GM23338 (cell line): Measurements from ENCODE around the gene MAGEC2. TPM values are rescaled to one million over a fixed set of nuclear protein-coding genes. Genes with fewer than 3 reads are reported as not detected.

Source experiments
- ATAC-seq: fragments of 200-7000 bp; cut with Tn5 transposase; 3 replicates; pipeline ENCODE4 v1.9.1; 2020
- DNase-seq: peaks from one replicate; pipeline ENCODE4 v3.0.0-alpha.2; 2015; ENCODE audit warnings: low spot score
- H2AFZ ChIP-seq: fragments of 200-600 bp; sonication (generic); 2 replicates; pipeline ENCODE4 v1.8.0; 2016; ENCODE audit warnings: antibody characterized with exemption, mild to moderate bottlenecking, moderate library complexity
- H3F3A ChIP-seq: fragments of 200-600 bp; sonication (generic); replicated peaks from 2 replicates; pipeline ENCODE4 v1.8.0; 2017; ENCODE audit warnings: antibody characterized with exemption, mixed run types, low read depth
- H3K27ac ChIP-seq: fragments of 200-600 bp; sonication (generic); 2 replicates; pipeline ENCODE4 v1.6.1; 2016; ENCODE audit warnings: low read depth
- H3K27me3 ChIP-seq: fragments of 200-600 bp; sonication (generic); 2 replicates; pipeline ENCODE4 v1.8.0; 2016; ENCODE audit warnings: mild to moderate bottlenecking, mixed run types, moderate library complexity; ENCODE audit not compliant: insufficient read depth
- H3K36me3 ChIP-seq: fragments of 200-600 bp; sonication (generic); 2 replicates; pipeline ENCODE4 v1.8.0; 2016; ENCODE audit warnings: mild to moderate bottlenecking; ENCODE audit not compliant: insufficient read depth
- H3K4me1 ChIP-seq: fragments of 200-600 bp; sonication (generic); 2 replicates; pipeline ENCODE4 v1.8.0; 2016; ENCODE audit warnings: mild to moderate bottlenecking, moderate library complexity; ENCODE audit not compliant: insufficient read depth
- H3K4me2 ChIP-seq: fragments of 200-600 bp; sonication (generic); 2 replicates; pipeline ENCODE4 v1.7.1; 2017; ENCODE audit warnings: mixed run types
- H3K4me3 ChIP-seq: fragments of 200-600 bp; sonication (generic); 2 replicates; pipeline ENCODE4 v1.6.1; 2016; ENCODE audit warnings: mixed run types
- H3K79me2 ChIP-seq: fragments of 200-600 bp; sonication (generic); replicated peaks from 2 replicates; pipeline ENCODE4 v1.8.0; 2017; ENCODE audit warnings: mild to moderate bottlenecking; ENCODE audit not compliant: insufficient read depth
- H3K9me2 ChIP-seq: fragments of 200-600 bp; sonication (generic); 2 replicates; pipeline ENCODE4 v1.8.0; 2017; ENCODE audit not compliant: insufficient read depth
- H4K20me1 ChIP-seq: fragments of 200-600 bp; sonication (generic); replicated peaks from 2 replicates; pipeline ENCODE4 v1.8.0; 2017; ENCODE audit warnings: mild to moderate bottlenecking; ENCODE audit not compliant: insufficient read depth
- H3K27ac Mint-ChIP-seq: 2 replicates; pipeline ENCODE4 v1.8.0; 2020; ENCODE audit warnings: inconsistent platforms, mild to moderate bottlenecking, moderate library complexity, mixed read lengths
- H3K27me3 Mint-ChIP-seq: 3 replicates; pipeline ENCODE4 v1.8.0; 2022; ENCODE audit warnings: low read depth, mild to moderate bottlenecking, moderate library complexity, mixed read lengths, inconsistent platforms; ENCODE audit not compliant: insufficient read depth, poor library complexity
- H3K36me3 Mint-ChIP-seq: 3 replicates; pipeline ENCODE4 v1.8.0; 2021; ENCODE audit warnings: low read depth, mild to moderate bottlenecking, inconsistent platforms, moderate library complexity, mixed read lengths
- H3K4me1 Mint-ChIP-seq: 3 replicates; pipeline ENCODE4 v1.8.0; 2020; ENCODE audit warnings: mild to moderate bottlenecking, inconsistent platforms, mixed read lengths
- H3K4me3 Mint-ChIP-seq: 3 replicates; pipeline ENCODE4 v1.8.0; 2021; ENCODE audit warnings: moderate library complexity, mild to moderate bottlenecking, inconsistent platforms, mixed read lengths
- H3K9me3 Mint-ChIP-seq: 3 replicates; pipeline ENCODE4 v1.8.0; 2020; ENCODE audit warnings: moderate library complexity, mild to moderate bottlenecking, inconsistent platforms, mixed read lengths
- CREB1 ChIP-seq: fragments of 250-450 bp; sonication (Bioruptor Pico); IDR thresholded peaks from 2 replicates; pipeline ENCODE4 v1.5.0; 2020; ENCODE audit warnings: low read depth, mild to moderate bottlenecking, moderate library complexity
- EZH2 ChIP-seq: fragments of 200-600 bp; sonication (generic); IDR thresholded peaks from one replicate; pipeline ENCODE4 v1.8.0; 2017; ENCODE audit warnings: antibody characterized with exemption, mild to moderate bottlenecking, low read depth; ENCODE audit not compliant: unreplicated experiment
- EZH2phosphoT487 ChIP-seq: fragments of 200-600 bp; sonication (generic); IDR thresholded peaks from one replicate; pipeline ENCODE4 v1.8.1; 2018; ENCODE audit warnings: antibody characterized with exemption; ENCODE audit not compliant: unreplicated experiment
- JUNB ChIP-seq: IDR thresholded peaks from one replicate; pipeline ENCODE4 v1.6.1; 2016; ENCODE audit warnings: antibody characterized with exemption; ENCODE audit not compliant: unreplicated experiment
- NANOG ChIP-seq: IDR thresholded peaks from 2 replicates; pipeline ENCODE4 v1.6.1; 2016; ENCODE audit warnings: antibody characterized with exemption, borderline replicate concordance
- POLR2AphosphoS5 ChIP-seq: IDR thresholded peaks from 2 replicates; pipeline ENCODE4 v1.6.1; 2016; ENCODE audit warnings: antibody characterized with exemption, low read depth
- STAT1 ChIP-seq: IDR thresholded peaks from one replicate; pipeline ENCODE4 v1.6.1; 2016; ENCODE audit warnings: antibody characterized with exemption; ENCODE audit not compliant: unreplicated experiment
- ZNF114 ChIP-seq: fragments of 250-450 bp; sonication (Bioruptor Pico); IDR thresholded peaks from 2 replicates; pipeline ENCODE4 v1.5.0; 2020; ENCODE audit warnings: mild to moderate bottlenecking, moderate library complexity
- ZNF331 ChIP-seq: fragments of 250-450 bp; sonication (Bioruptor Pico); IDR thresholded peaks from 2 replicates; pipeline ENCODE4 v1.5.0; 2020; ENCODE audit warnings: low read depth, mild to moderate bottlenecking, moderate library complexity
- polyA plus RNA-seq: library from polyadenylated mRNA; unstranded; fragments of >200 nt; fragmentation: Nextera tagmentation; extraction: Ambion mirVana; gene quantifications from 2 replicates; pipeline ENCODE4 v1.2.1, GENCODE V29; 2016
- total RNA-seq: library from RNA; depleted of rRNA; stranded (reverse); fragments of >200 nt; shearing (Covaris generic); gene quantifications from 2 replicates; pipeline ENCODE4 v1.2.3, GENCODE V29; 2014
- TF ChIP-seq, protein P1 (sequence below): IDR thresholded peaks from 2 replicates; pipeline ENCODE4 v1.6.1; 2016; ENCODE audit warnings: antibody characterized with exemption
- TF ChIP-seq, protein P2 (sequence below): fragments of 250-450 bp; sonication (Bioruptor Pico); IDR thresholded peaks from 2 replicates; pipeline ENCODE4 v1.5.0; 2020; ENCODE audit warnings: mild to moderate bottlenecking, moderate library complexity
- TF ChIP-seq, protein P3 (sequence below), 2 experiments: fragments of 200-600 bp in 1 of 2; sonication (generic) in 1 of 2; conservative IDR thresholded peaks; 2 replicates each; pipeline versions ENCODE4 v1.5.1 to v1.6.1; 2016 to 2017; ENCODE audit warnings: antibody characterized with exemption in 2 of 2, low read depth in 2 of 2, mild to moderate bottlenecking in 2 of 2, moderate library complexity in 1 of 2
- TF ChIP-seq, protein P4 (sequence below): IDR thresholded peaks from one replicate; pipeline ENCODE4 v1.6.1; 2018; ENCODE audit warnings: antibody characterized with exemption; ENCODE audit not compliant: unreplicated experiment

The MAGEC2 gene
- total and polyA plus RNA-seq, 2 experiments from 2014 or later, result not detected

DNA sequence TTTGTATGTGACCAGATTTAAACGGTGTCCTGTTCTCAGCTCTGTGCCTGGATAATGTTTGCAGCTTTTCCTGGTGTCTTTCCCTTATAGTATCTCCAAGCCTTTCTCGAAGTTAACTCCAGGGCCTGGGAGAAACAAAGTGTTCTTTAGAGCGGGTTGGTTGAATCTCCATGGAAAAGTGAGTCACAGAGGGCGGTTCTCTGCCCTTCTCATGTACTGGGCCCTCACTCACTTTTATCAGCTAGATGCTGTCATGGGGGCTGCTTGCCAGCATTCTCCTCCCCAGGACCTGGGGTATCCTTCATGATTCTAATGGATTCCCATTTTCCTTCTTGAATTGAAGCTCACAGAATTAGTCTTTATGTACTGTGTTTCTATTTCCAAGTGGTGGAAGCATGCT, 46.1 kb upstream of the MAGEC2 start:
- H3K4me3 Mint-ChIP-seq, result no peak overlapping the region
- Histone ChIP-seq H3K79me2 (no peaks in the 10 kb centered on the region), H3K27ac (no peak overlapping the region), H3K4me2 (no peak overlapping the region), H3K4me1 (no peaks in the 10 kb centered on the region), H3K27me3 (no peaks in the 10 kb centered on the region), H3K36me3 (no peaks in the 10 kb centered on the region), H2AFZ (no peak overlapping the region), H3K4me3 (no peak overlapping the region), H3F3A (no peaks in the 10 kb centered on the region), H4K20me1 (no peaks in the 10 kb centered on the region), H3K9me2 (no peaks in the 10 kb centered on the region)
- TF ChIP-seq STAT1 (no peak), EZH2phosphoT487 (no peak), POLR2AphosphoS5 (no peak), ZNF331 (CRISPR knock-in tag) (no peak), EZH2 (no peak), CREB1 (CRISPR knock-in tag) (no peak), NANOG (no peak), ZNF114 (CRISPR knock-in tag) (no peak), JUNB (no peak)
- TF ChIP-seq, protein P1, sequence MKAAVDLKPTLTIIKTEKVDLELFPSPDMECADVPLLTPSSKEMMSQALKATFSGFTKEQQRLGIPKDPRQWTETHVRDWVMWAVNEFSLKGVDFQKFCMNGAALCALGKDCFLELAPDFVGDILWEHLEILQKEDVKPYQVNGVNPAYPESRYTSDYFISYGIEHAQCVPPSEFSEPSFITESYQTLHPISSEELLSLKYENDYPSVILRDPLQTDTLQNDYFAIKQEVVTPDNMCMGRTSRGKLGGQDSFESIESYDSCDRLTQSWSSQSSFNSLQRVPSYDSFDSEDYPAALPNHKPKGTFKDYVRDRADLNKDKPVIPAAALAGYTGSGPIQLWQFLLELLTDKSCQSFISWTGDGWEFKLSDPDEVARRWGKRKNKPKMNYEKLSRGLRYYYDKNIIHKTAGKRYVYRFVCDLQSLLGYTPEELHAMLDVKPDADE, result no peak
- TF ChIP-seq, protein P2, sequence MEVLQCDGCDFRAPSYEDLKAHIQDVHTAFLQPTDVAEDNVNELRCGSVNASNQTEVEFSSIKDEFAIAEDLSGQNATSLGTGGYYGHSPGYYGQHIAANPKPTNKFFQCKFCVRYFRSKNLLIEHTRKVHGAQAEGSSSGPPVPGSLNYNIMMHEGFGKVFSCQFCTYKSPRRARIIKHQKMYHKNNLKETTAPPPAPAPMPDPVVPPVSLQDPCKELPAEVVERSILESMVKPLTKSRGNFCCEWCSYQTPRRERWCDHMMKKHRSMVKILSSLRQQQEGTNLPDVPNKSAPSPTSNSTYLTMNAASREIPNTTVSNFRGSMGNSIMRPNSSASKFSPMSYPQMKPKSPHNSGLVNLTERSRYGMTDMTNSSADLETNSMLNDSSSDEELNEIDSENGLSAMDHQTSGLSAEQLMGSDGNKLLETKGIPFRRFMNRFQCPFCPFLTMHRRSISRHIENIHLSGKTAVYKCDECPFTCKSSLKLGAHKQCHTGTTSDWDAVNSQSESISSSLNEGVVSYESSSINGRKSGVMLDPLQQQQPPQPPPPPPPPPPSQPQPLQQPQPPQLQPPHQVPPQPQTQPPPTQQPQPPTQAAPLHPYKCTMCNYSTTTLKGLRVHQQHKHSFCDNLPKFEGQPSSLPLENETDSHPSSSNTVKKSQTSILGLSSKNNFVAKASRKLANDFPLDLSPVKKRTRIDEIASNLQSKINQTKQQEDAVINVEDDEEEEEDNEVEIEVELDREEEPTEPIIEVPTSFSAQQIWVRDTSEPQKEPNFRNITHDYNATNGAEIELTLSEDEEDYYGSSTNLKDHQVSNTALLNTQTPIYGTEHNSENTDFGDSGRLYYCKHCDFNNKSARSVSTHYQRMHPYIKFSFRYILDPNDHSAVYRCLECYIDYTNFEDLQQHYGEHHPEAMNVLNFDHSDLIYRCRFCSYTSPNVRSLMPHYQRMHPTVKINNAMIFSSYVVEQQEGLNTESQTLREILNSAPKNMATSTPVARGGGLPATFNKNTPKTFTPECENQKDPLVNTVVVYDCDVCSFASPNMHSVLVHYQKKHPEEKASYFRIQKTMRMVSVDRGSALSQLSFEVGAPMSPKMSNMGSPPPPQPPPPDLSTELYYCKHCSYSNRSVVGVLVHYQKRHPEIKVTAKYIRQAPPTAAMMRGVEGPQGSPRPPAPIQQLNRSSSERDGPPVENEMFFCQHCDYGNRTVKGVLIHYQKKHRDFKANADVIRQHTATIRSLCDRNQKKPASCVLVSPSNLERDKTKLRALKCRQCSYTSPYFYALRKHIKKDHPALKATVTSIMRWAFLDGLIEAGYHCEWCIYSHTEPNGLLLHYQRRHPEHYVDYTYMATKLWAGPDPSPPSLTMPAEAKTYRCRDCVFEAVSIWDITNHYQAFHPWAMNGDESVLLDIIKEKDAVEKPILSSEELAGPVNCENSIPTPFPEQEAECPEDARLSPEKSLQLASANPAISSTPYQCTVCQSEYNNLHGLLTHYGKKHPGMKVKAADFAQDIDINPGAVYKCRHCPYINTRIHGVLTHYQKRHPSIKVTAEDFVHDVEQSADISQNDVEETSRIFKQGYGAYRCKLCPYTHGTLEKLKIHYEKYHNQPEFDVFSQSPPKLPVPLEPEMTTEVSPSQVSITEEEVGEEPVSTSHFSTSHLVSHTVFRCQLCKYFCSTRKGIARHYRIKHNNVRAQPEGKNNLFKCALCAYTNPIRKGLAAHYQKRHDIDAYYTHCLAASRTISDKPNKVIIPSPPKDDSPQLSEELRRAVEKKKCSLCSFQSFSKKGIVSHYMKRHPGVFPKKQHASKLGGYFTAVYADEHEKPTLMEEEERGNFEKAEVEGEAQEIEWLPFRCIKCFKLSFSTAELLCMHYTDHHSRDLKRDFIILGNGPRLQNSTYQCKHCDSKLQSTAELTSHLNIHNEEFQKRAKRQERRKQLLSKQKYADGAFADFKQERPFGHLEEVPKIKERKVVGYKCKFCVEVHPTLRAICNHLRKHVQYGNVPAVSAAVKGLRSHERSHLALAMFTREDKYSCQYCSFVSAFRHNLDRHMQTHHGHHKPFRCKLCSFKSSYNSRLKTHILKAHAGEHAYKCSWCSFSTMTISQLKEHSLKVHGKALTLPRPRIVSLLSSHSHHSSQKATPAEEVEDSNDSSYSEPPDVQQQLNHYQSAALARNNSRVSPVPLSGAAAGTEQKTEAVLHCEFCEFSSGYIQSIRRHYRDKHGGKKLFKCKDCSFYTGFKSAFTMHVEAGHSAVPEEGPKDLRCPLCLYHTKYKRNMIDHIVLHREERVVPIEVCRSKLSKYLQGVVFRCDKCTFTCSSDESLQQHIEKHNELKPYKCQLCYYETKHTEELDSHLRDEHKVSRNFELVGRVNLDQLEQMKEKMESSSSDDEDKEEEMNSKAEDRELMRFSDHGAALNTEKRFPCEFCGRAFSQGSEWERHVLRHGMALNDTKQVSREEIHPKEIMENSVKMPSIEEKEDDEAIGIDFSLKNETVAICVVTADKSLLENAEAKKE, result no peak
- TF ChIP-seq, protein P3, sequence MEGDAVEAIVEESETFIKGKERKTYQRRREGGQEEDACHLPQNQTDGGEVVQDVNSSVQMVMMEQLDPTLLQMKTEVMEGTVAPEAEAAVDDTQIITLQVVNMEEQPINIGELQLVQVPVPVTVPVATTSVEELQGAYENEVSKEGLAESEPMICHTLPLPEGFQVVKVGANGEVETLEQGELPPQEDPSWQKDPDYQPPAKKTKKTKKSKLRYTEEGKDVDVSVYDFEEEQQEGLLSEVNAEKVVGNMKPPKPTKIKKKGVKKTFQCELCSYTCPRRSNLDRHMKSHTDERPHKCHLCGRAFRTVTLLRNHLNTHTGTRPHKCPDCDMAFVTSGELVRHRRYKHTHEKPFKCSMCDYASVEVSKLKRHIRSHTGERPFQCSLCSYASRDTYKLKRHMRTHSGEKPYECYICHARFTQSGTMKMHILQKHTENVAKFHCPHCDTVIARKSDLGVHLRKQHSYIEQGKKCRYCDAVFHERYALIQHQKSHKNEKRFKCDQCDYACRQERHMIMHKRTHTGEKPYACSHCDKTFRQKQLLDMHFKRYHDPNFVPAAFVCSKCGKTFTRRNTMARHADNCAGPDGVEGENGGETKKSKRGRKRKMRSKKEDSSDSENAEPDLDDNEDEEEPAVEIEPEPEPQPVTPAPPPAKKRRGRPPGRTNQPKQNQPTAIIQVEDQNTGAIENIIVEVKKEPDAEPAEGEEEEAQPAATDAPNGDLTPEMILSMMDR (conservative IDR thresholded peaks at IDR 0.05; ENCODE audit: low read depth in 2 of 2), result no peak
- TF ChIP-seq, protein P4, sequence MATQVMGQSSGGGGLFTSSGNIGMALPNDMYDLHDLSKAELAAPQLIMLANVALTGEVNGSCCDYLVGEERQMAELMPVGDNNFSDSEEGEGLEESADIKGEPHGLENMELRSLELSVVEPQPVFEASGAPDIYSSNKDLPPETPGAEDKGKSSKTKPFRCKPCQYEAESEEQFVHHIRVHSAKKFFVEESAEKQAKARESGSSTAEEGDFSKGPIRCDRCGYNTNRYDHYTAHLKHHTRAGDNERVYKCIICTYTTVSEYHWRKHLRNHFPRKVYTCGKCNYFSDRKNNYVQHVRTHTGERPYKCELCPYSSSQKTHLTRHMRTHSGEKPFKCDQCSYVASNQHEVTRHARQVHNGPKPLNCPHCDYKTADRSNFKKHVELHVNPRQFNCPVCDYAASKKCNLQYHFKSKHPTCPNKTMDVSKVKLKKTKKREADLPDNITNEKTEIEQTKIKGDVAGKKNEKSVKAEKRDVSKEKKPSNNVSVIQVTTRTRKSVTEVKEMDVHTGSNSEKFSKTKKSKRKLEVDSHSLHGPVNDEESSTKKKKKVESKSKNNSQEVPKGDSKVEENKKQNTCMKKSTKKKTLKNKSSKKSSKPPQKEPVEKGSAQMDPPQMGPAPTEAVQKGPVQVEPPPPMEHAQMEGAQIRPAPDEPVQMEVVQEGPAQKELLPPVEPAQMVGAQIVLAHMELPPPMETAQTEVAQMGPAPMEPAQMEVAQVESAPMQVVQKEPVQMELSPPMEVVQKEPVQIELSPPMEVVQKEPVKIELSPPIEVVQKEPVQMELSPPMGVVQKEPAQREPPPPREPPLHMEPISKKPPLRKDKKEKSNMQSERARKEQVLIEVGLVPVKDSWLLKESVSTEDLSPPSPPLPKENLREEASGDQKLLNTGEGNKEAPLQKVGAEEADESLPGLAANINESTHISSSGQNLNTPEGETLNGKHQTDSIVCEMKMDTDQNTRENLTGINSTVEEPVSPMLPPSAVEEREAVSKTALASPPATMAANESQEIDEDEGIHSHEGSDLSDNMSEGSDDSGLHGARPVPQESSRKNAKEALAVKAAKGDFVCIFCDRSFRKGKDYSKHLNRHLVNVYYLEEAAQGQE, result no peak
- H3K9me3 Mint-ChIP-seq, result peaks cover 4% of the 10 kb centered on the region; the same call in 2 of the 3 replicates
- H3K36me3 Mint-ChIP-seq, result no peaks in the 10 kb centered on the region
- ATAC-seq, result no peak
- no peaks in the 10 kb centered on the region for H3K27me3 Mint-ChIP-seq
- DNase-seq, result no peak
- no peaks in the 10 kb centered on the region for H3K4me1 Mint-ChIP-seq
- no peak overlapping the region for H3K27ac Mint-ChIP-seq
